ENCODE data around the gene CAPN1. TPM values are rescaled to one million over a fixed set of nuclear protein-coding genes. Genes with fewer than 3 reads are reported as not detected.

CAPN1 gene
- total RNA-seq, 1 experiment from 2014 or later = 111 TPM

GRCh38 chr11:65133724-65134123, 48.0 kb upstream of the CAPN1 start:
- ChIA-PET CTCF (interaction anchor here (0.8 to 1.2 kb wide), 2 partner anchors 46 to 48 kb away, joined by 4 read pairs; partner anchors contain the start of gene CAPN1), POLR2A (interaction anchor here (0.7 to 8.2 kb wide), 19 partner anchors 11 to 816 kb away, joined by 3 to 157 read pairs (median 7); partner anchors contain the start of genes ARL2, ATG2A, CAPN1 and CDC42BPG)
- Mint-ChIP-seq H3K9me3 (ENCODE audit: unreplicated experiment) (no peaks in the 10 kb centered on the region), H3K4me3 (ENCODE audit: unreplicated experiment) (peak overlapping the region; percentile 99), H3K27me3 (ENCODE audit: insufficient read depth, unreplicated experiment) (no peaks in the 10 kb centered on the region), H3K36me3 (ENCODE audit: insufficient read depth, unreplicated experiment) (peaks cover 38% of the 10 kb centered on the region), H3K4me1 (ENCODE audit: insufficient read depth, unreplicated experiment) (peaks cover 28% of the 10 kb centered on the region), H3K27ac (ENCODE audit: low read depth, unreplicated experiment) (peak overlapping the region; percentile 100)
- no peak for DNase-seq (ENCODE audit: unreplicated experiment)
- intact Hi-C loops (cut with micrococcal nuclease) = loop anchor here (2.0 kb wide), 1 partner anchor 47 kb away; the partner anchor contains the start of gene CAPN1
- BruUV-seq (replicated peaks) = no TSS peak
- TF ChIP-seq CTCF (IDR thresholded peaks at IDR 0.05; ENCODE audit: unreplicated experiment) = no peak

GRCh38 chr11:65134240-65134951, 47.3 kb upstream of the CAPN1 start, which contains the start of gene SYVN1:
Gene SYVN1, minus strand, starts transcription at chr11:65134519. Its CDS starts 918 bp downstream, at chr11:65133601.
- H3K9me3 Mint-ChIP-seq (ENCODE audit: unreplicated experiment) = no peaks in the 10 kb centered on the region
- peaks cover 28% of the 10 kb centered on the region for H3K4me1 Mint-ChIP-seq (ENCODE audit: insufficient read depth, unreplicated experiment)
- intact Hi-C loops (cut with micrococcal nuclease) = loop anchor here (2.0 kb wide), 1 partner anchor 46 kb away; the partner anchor contains the start of gene CAPN1
- CTCF ChIA-PET = interaction anchor here (0.8 to 1.8 kb wide), 3 partner anchors 10 to 47 kb away, joined by 4 to 9 read pairs (median 4); partner anchors contain the start of gene CAPN1
- no peak for TF ChIP-seq CTCF (IDR thresholded peaks at IDR 0.05; ENCODE audit: unreplicated experiment)
- peaks cover 33% of the 10 kb centered on the region for H3K36me3 Mint-ChIP-seq (ENCODE audit: insufficient read depth, unreplicated experiment)
- BruUV-seq (replicated peaks) = no TSS peak
- H3K27me3 Mint-ChIP-seq (ENCODE audit: insufficient read depth, unreplicated experiment) = no peaks in the 10 kb centered on the region
- peak within 1 kb of the TSS; percentile 100 for H3K27ac Mint-ChIP-seq (ENCODE audit: low read depth, unreplicated experiment)
- POLR2A ChIA-PET = interaction anchor here (0.6 to 8.2 kb wide), 39 partner anchors 10 to 817 kb away, joined by 3 to 157 read pairs (median 4); partner anchors contain the start of genes ARL2, ATG2A, CAPN1 and CDC42BPG
- peak; percentile 90 for DNase-seq (ENCODE audit: unreplicated experiment)
- H3K4me3 Mint-ChIP-seq (ENCODE audit: unreplicated experiment) = peak within 1 kb of the TSS; percentile 99

- no peaks in the 10 kb centered on the region for H3K9me3 Mint-ChIP-seq (ENCODE audit: unreplicated experiment)
- BruUV-seq (replicated peaks) = TSS peak; percentile 73
- H3K36me3 Mint-ChIP-seq (ENCODE audit: insufficient read depth, unreplicated experiment) = peaks cover 27% of the 10 kb centered on the region
- no peaks in the 10 kb centered on the region for H3K27me3 Mint-ChIP-seq (ENCODE audit: insufficient read depth, unreplicated experiment)
- peak overlapping the region; percentile 99 for H3K4me3 Mint-ChIP-seq (ENCODE audit: unreplicated experiment)
- H3K4me1 Mint-ChIP-seq (ENCODE audit: insufficient read depth, unreplicated experiment) = peaks cover 28% of the 10 kb centered on the region
- H3K27ac Mint-ChIP-seq (ENCODE audit: low read depth, unreplicated experiment) = peak overlapping the region; percentile 100
- ChIA-PET CTCF (interaction anchor here (0.8 to 1.8 kb wide), 4 partner anchors 9 to 48 kb away, joined by 4 to 9 read pairs (median 4); no protein-coding TSS in a partner anchor), POLR2A (interaction anchor here (0.5 to 8.2 kb wide), 35 partner anchors 9 to 906 kb away, joined by 3 to 157 read pairs (median 4); partner anchors contain the start of genes ATG2A, BANF1, CAPN1 and CDC42BPG)
- intact Hi-C loops (cut with micrococcal nuclease) = loop anchor here (2.0 kb wide), 1 partner anchor 46 kb away; the partner anchor contains the start of gene CAPN1
- DNase-seq (ENCODE audit: unreplicated experiment) = peak; percentile 98
- no peak for TF ChIP-seq CTCF (IDR thresholded peaks at IDR 0.05; ENCODE audit: unreplicated experiment)
These were observed 46.6 kb upstream of the CAPN1 start for GRCh38 chr11:65134952-65135632.

Measured in MCF 10A (cell line).